ENCODE data around the gene NCOA7. TPM values are rescaled to one million over a fixed set of nuclear protein-coding genes. Genes with fewer than 3 reads are reported as not detected.

Gene NCOA7
- total RNA-seq, 1 experiment from 2014 or later = 9.4 TPM

- no peak overlapping the region for H2BK20ac ChIP-seq (ENCODE audit: low read depth, low read length, poor library complexity, severe bottlenecking)
- no peak overlapping the region for H3K18ac ChIP-seq (ENCODE audit: insufficient read length, low read depth, low read length)
- WGBS (ENCODE audit: extremely low coverage, insufficient read length, low lambda C conversion rate) = no CpG with 5 or more reads among the region's 7 CpGs
- no peak overlapping the region for H3K27ac ChIP-seq (ENCODE audit: insufficient read length, low read depth, low read length)
- no peak overlapping the region for H3K27ac Mint-ChIP-seq
- no peak overlapping the region for H2BK120ac ChIP-seq (ENCODE audit: low read depth, low read length, poor library complexity, severe bottlenecking)
- no peak overlapping the region for H3K14ac ChIP-seq (ENCODE audit: insufficient read depth, low read length)
- no peak overlapping the region for H4K8ac ChIP-seq (replicated peaks; ENCODE audit: insufficient read length, low read depth, low read length)
- H3K27me3 Mint-ChIP-seq (ENCODE audit: low read depth) = no peaks in the 10 kb centered on the region
- H3K56ac ChIP-seq (ENCODE audit: insufficient read length, low read depth, low read length) = no peak overlapping the region
- H3K4ac ChIP-seq (ENCODE audit: low read depth, low read length) = no peak overlapping the region
- H3K9me3 ChIP-seq (ENCODE audit: control insufficient read depth, low read depth, low read length) = no peaks in the 10 kb centered on the region
- no peak overlapping the region for H3T11ph ChIP-seq (ENCODE audit: low read length)
- no peaks in the 10 kb centered on the region for H3K27me3 ChIP-seq (ENCODE audit: insufficient read depth, low read length)
- H2BK12ac ChIP-seq (ENCODE audit: insufficient read length, low read depth, low read length) = no peak overlapping the region
- no peaks in the 10 kb centered on the region for H3K23me2 ChIP-seq (ENCODE audit: insufficient read length, low read depth, low read length, poor library complexity, severe bottlenecking)
- DNase-seq = no peak
- no peaks in the 10 kb centered on the region for H3K79me2 ChIP-seq (ENCODE audit: insufficient read depth, low read length)
- H3K4me3 Mint-ChIP-seq = no peak overlapping the region
- no peak overlapping the region for H4K91ac ChIP-seq (ENCODE audit: insufficient read length, low read depth, low read length)
- H3K36me3 Mint-ChIP-seq (ENCODE audit: insufficient read depth in 1 of 3, low read depth in 3 of 3) = no peaks in the 10 kb centered on the region
- H2AFZ ChIP-seq (ENCODE audit: low read length) = no peak overlapping the region
- H3K9me3 Mint-ChIP-seq = no peaks in the 10 kb centered on the region
- H3K4me1 ChIP-seq (ENCODE audit: insufficient read depth, low read length) = no peaks in the 10 kb centered on the region; the same call in 1 of the 2 replicates
- H2BK15ac ChIP-seq (ENCODE audit: low read depth, low read length) = no peak overlapping the region
- H3K23ac ChIP-seq (ENCODE audit: insufficient read length, low read depth, low read length) = no peak overlapping the region
- H3K4me2 ChIP-seq (ENCODE audit: insufficient read depth, insufficient read length, low read length) = no peak overlapping the region
- H3K4me1 Mint-ChIP-seq = peaks cover 7 to 8% of the 10 kb centered on the region in 2 experiments
- TF ChIP-seq CTCF (conservative IDR thresholded peaks at IDR 0.05) = no peak
- no peak overlapping the region for H2BK5ac ChIP-seq (ENCODE audit: insufficient read length, low read length)
- H4K5ac ChIP-seq (ENCODE audit: insufficient read length, low read depth, low read length) = no peak overlapping the region
- no peak overlapping the region for H2AK5ac ChIP-seq (ENCODE audit: insufficient read length, low read length)
- no peak overlapping the region for H3K9ac ChIP-seq (ENCODE audit: extremely low read depth, insufficient read length, low read length)
- no peaks in the 10 kb centered on the region for H4K20me1 ChIP-seq (ENCODE audit: control insufficient read depth, insufficient read depth, insufficient read length)
- H3K79me1 ChIP-seq (ENCODE audit: insufficient read depth, low read depth, low read length, poor library complexity, severe bottlenecking) = no peaks in the 10 kb centered on the region
Measured at GRCh38 chr6:125839471-125839870, 48.7 kb downstream of the NCOA7 start.
